Sciatic nerve (tissue), 2 donors: ENCODE measurements around the gene ERN2. TPM values are rescaled to one million over a fixed set of nuclear protein-coding genes. Genes with fewer than 3 reads are reported as not detected.
A peak's percentile ranks its signal among the peaks of the same experiment; 100 is the strongest.
"Not testable (repeated sequence)": the region's sequence is repeated elsewhere in the genome, so short reads cannot be mapped to it uniquely, and the experiment has no call there.

Experiments used
- ATAC-seq: fragments of 200-7000 bp; cut with Tn5 transposase; one replicate; pipeline ENCODE4 v1.9.1; 2020; ENCODE audit warnings: mild to moderate bottlenecking, moderate library complexity
- DNase-seq: peaks from one replicate; pipeline ENCODE4 v3.0.0-alpha.2; 2020; ENCODE audit warnings: low spot score
- intact Hi-C: fragments of 100-400 bp; cut with DNase I; formaldehyde crosslinking; loops from one replicate; pipeline ENCODE4 v1.14.2; 2022
- total RNA-seq: library from RNA; stranded (reverse); fragmentation: NEBNext Ultra II Directional; extraction: Animal tissue kit (Norgen Biotek cat#: 25700); gene quantifications from one replicate; pipeline ENCODE4 v1.2.1, GENCODE V29; 2021
- donor health status: DM: no; HTN: no; CAD: no.
- donor health status: DM: no; HTN: no; CAD: no.

The ERN2 gene
- not detected for total RNA-seq

GRCh38 chr16:23712976-23713375 lies at the start of gene ERN2:
Gene ERN2, minus strand, starts transcription at chr16:23713222. Its CDS starts 35 bp downstream, at chr16:23713187.
- no peak for ATAC-seq
- intact Hi-C loops, result no loop called here
- no peak for DNase-seq

DNA sequence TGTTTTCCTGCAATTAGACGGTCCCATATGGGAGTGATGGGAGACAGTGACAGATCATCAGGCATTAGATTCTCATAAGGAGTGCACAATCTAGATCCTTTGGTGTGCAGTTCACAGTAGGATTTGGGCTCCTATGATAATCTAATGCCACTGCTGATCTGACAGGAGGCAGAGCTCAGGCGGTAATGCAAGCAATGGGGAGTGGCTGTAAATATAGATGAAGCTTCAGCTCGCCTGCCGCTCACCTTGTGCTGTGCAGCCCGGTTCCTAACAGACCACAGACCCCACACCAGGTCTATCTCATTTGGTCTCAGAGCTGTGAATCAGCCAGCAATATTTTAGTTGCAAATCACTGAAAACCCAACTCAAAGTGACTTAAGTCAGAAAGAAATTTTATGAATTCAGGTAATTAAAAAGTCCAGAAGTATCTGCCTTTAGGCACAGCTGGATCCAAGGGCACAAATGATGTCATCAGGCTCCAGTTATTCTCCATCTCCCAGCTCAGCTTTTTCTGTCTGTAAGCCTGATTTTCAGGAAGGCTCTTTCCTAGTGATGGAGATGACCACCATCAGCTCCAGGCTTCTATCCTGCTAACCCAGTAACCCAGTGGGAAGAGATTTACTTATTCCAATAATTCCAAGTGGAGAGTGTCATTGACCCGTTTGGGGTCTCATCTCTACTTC lies 45.1 kb upstream of the ERN2 start:
- DNase-seq (no peak), ATAC-seq (no peak)
- intact Hi-C loops, result loop anchor here (10.0 kb wide), 1 partner anchor 57 kb away; no protein-coding TSS in a partner anchor

DNA sequence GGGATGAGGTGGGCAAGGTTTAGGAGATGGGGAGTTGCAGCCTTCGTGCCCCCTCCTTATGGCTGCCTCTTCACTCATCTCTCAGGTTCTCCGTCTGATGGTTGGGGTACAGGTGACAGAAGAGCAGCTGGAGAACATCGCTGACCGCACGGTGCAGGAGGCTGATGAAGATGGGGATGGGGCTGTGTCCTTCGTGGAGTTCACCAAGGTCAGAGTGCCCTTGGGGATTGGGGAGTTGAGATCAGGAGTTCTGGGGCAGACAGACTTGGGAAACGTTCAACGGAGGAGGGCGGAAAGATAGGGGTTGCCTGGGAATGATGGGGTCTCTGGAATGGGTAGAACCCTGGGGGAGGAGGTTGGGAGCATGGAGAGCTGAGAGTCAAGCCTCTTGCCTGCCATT lies 44.1 kb upstream of the ERN2 start:
- DNase-seq, result no peak
- no peak for ATAC-seq
- intact Hi-C loops, result loop anchor here (10.0 kb wide), 1 partner anchor 58 kb away; no protein-coding TSS in a partner anchor

- ATAC-seq, result peak; percentile 29
- intact Hi-C loops, result loop anchor here (10.0 kb wide), 1 partner anchor 59 kb away; no protein-coding TSS in a partner anchor
- DNase-seq, result no peak
Measured at GRCh38 chr16:23755484-23755809, 42.4 kb upstream of the ERN2 start.

DNA sequence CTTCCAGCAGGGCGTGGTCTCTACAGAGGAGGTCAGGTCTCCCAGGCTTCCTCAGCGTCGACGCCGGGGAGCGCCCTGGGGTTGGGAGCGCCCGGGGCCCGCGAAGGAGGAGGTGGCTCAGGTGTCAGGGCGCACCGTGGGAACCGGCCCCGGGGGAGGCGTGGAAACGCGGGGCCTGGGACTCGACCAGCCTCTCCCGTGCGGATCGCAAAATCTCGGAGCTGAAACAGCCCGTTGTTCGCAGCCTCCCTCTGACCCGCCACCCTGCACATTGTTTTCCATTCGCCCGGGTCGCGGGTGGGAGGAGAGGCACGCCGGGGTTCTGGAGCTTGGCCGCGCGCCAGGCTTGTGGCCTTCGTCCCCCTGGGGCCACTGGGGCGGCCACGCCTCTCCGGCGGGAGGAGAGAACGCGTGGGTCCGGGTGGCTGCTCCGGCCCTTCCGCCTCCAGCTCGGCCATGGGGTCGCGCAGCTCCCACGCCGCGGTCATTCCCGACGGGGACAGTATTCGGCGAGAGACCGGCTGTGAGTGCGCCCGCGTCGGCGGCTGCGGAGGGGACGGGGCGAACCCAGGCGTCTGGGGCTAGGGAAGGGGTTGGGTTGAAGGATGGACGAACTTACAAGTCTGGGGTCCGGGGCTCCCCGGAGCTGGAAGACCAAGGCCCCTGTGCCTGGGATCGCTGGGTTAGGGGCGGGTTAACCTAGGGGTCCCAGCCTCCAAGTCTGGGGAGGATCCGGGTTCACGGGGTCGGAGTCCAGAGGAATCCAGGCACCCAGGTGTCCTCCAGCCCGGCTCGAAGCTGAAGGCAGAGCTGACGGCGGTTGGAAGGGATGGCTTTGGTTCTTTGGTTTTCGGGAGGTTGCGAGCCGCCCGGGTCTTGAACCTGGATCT lies 41.8 kb upstream of the ERN2 start, which contains the start of gene CHP2:
Gene CHP2 (plus strand): TSS at position 433 of the 890 bp plus-strand sequence. CDS start 24 bp downstream, at position 457.
- ATAC-seq (peak; percentile 83), DNase-seq (peak; percentile 81)
- intact Hi-C loops, result loop anchor here (10.0 kb wide), 1 partner anchor 60 kb away; no protein-coding TSS in a partner anchor

DNA sequence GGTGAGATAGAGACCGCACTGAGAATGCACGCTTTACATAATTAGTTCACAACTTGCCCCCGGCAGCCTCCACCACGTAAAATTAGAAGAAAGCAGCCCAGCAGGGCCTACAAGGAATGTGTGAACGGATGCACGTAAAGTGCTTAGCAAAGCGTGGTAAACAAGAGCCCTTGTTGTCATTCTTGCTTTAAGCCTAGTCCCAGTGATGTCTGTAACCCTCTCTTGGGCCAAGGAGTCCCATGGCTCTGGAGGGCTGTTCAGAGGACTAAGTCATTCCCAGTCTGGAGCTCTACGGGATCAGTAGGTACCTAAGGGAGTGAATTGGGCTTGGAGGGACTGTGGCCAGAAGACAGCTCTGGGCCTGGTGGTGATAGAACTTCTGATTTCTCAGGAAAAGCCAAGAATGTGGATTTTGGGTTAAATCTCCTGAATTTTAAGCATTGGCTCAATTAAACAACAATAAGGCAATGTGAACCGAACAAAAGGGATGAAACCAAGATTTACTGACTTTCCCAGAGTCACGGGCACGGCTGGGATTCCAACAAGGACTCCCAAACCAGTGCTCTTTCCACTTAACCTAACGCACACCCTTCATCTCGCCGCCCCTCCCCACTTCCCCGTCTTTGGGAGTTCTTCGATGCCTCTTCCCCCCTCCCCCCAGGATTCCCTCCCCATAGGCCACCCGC lies 41.0 kb upstream of the ERN2 start:
- intact Hi-C loops, result loop anchor here (10.0 kb wide), 1 partner anchor 61 kb away; no protein-coding TSS in a partner anchor
- ATAC-seq (no peak), DNase-seq (no peak)

DNA sequence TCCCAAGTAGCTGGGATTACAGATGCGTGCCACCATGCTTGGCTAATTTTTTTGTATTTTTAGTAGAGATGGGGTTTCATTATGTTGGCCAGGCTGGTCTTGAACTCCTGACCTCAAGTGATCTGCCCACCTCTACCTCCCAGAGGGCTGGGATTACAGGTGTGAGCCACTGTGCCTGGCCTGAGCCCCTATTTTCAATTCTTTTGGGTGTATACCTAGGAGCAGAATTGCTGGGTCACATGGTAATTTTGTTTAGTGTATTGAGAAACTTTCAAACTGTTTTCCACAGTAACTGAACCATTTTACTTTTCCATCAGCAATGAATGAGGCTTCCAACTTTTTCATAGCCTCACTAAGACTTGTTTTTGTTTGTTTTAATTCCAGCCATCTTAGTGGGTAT lies 38.0 kb upstream of the ERN2 start:
- ATAC-seq, DNase-seq: not testable (repeated sequence)
- intact Hi-C loops, result loop anchor here (10.0 kb wide), 1 partner anchor 64 kb away; no protein-coding TSS in a partner anchor

DNA sequence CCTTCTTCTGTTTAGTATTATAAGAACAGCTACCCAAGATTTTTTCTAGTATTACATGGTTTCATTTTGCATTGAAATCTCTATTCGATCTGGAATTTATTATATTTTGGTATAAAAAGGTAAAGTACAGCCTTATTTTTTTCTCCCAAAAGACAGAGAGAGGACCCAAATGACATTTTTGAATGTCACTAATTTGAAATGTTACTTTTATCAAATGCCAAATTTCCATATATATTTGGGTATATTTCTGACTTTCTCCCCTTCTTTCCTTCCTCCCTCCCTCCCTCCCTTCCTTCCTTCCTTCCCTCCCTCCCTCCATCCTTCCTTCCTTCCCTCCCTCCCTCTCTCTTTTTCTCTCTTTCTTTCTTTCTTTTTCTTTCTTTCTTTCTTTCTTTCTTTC lies 35.6 kb upstream of the ERN2 start:
- ATAC-seq (no peak), DNase-seq (no peak)
- intact Hi-C loops, result no loop called here

DNA sequence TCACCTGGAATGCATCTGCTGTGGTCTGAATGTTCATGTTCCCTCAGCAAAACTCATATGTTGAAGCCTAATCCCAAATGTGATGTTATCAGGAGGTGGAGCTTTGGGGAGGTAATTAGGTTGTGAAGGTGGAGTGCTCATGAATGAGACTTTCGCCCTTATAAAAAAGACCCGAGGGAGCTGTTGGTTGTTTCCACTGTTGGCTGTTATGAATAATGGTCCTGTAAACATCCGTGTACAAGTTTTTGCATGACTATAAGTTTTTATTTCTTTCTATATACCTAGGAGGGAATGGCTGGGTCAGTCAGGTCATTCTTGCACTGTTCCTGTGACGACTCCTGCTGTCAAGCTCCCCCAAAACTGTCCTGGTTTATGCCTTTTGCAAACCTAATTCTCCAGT lies 32.2 kb upstream of the ERN2 start:
- ATAC-seq, result no peak
- intact Hi-C loops, result no loop called here
- DNase-seq, result no peak

GRCh38 chr16:23742766-23743165 lies 29.7 kb upstream of the ERN2 start:
- no peak for DNase-seq
- intact Hi-C loops, result no loop called here
- ATAC-seq, result no peak

GRCh38 chr16:23741675-23742303 lies 28.8 kb upstream of the ERN2 start:
- intact Hi-C loops, result no loop called here
- no peak for DNase-seq
- no peak for ATAC-seq

GRCh38 chr16:23739516-23739915 lies 26.5 kb upstream of the ERN2 start:
- intact Hi-C loops, result loop anchor here (10.0 kb wide), 2 partner anchors 95 to 765 kb away; partner anchors contain the start of gene PRKCB
- DNase-seq (no peak), ATAC-seq (no peak)

- intact Hi-C loops, result loop anchor here (10.0 kb wide), 2 partner anchors 97 to 767 kb away; partner anchors contain the start of gene PRKCB
- not testable (repeated sequence) for DNase-seq, ATAC-seq
Measured at GRCh38 chr16:23737423-23738028, 24.5 kb upstream of the ERN2 start.

- ATAC-seq (no peak), DNase-seq (no peak)
- intact Hi-C loops, result loop anchor here (5.0 to 10.0 kb wide), 3 partner anchors 100 to 770 kb away; partner anchors contain the start of gene PRKCB
Measured at GRCh38 chr16:23734176-23734893, 21.3 kb upstream of the ERN2 start.

DNA sequence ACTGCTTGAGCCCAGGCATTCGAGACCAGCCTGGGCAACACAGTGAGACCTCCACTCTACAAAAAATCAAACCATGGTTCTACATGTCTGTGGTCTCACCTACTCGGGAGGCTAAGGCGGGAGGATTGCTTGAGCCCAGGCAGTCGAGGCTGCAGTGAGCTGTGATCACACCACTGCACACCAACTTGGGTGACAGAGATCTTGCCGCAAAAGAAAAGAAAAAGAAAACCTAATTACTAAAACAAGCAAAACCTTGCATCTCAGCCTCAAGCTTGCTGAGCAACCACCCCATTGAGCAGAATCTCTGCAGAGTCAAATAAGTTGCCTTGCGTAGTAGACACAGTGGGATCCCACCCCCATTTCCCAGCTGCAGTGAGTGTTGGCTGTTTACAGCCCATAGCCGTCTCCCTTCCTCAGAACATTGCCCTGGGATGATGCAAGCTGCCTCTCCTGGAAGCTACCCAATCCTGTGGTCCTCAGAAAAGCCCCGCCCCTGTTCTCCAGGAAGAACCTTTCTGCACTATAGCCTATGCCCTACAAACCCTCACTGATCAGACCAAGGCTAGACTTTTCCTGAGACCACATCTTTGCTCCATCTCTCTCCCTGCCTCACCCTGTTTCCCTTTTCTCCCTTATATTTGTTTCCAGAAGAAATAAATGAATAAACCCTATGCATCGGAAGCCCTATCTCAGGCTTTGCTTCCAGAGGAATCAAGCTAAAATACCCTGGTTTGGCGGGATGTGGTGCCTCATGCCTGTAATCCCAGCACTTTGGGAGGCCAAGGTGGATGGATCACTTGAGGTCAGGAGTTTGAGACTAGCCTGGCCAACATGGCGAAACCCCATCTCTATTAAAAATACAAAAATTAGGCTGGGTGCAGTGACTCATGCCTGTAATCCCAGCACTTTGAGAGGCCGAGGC lies 16.7 kb upstream of the ERN2 start:
- intact Hi-C loops, result loop anchor here (5.0 to 10.0 kb wide), 3 partner anchors 105 to 775 kb away; partner anchors contain the start of gene PRKCB
- no peak for DNase-seq
- ATAC-seq, result peak; percentile 28

DNA sequence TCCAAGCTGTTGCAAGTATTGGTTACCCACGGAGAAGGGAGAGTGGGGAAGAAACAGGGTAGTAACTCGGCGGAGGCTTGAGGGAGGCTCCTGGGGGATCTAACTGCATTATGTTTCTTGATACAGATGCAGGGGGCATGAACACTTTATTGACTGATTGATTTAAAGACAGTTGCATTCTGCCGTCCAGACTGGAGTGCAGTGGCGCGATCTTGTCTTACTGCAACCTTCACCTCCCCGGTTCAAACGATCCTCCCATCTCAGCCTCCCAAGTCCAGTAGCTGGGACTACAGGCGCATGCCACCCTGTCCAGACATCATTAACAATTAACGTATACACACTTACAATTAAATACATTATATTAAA lies 15.1 kb upstream of the ERN2 start:
- DNase-seq (no peak), ATAC-seq (no peak)
- intact Hi-C loops, result no loop called here

DNA sequence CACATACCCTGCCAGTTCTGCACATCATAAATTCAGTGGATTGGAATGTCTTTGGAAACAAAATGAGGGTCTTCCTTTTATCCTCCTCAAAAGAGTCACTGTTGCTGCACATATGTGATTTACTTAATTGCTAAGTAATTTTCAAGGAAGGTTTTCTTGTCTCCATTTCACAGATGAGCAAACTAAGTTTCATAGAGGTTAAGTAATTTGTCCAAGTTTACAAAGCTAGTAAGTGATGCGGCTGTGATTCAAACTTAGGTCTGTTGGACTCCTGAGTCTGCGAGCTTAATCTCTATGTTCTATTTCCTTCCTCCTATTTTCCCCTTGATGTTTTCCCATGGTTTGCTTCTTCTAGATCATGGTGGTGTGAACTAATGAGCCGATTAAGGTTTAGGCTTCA lies 13.7 kb upstream of the ERN2 start:
- intact Hi-C loops, result no loop called here
- DNase-seq (no peak), ATAC-seq (no peak)
